DND-41 (cell line): ENCODE results near the gene ULBP2.

Source experiments
- CTCF ChIP-seq: IDR thresholded peaks from 2 replicates; pipeline ENCODE4 v1.5.1; 2012; ENCODE audit warnings: borderline replicate concordance, low read length, moderate library complexity, mild to moderate bottlenecking; ENCODE audit not compliant: poor library complexity, severe bottlenecking; ENCODE audit errors: extremely low read depth
- EZH2 ChIP-seq: IDR thresholded peaks from 3 replicates; pipeline ENCODE4 v1.6.1; 2012; ENCODE audit warnings: borderline replicate concordance, low read depth, mild to moderate bottlenecking, moderate library complexity, low read length, inconsistent platforms; ENCODE audit not compliant: severe bottlenecking

GRCh38 chr6:149967591-149967990, 25.8 kb downstream of the ULBP2 start:
- TF ChIP-seq CTCF (no peak), EZH2 (no peak)
